A204.1 (cell line): Measurements from ENCODE around the gene ACKR1.

ENCODE experiments used
- FAIRE-seq: peaks from 2 replicates; lab custom pipeline; 2012; peaks lifted over from hg19 to GRCh38; lab: Jason Lieb, UNC

The ACKR1 gene

GRCh38 chr1:159187647-159188374, 16.9 kb upstream of the ACKR1 start:
- no peak for FAIRE-seq

DNA sequence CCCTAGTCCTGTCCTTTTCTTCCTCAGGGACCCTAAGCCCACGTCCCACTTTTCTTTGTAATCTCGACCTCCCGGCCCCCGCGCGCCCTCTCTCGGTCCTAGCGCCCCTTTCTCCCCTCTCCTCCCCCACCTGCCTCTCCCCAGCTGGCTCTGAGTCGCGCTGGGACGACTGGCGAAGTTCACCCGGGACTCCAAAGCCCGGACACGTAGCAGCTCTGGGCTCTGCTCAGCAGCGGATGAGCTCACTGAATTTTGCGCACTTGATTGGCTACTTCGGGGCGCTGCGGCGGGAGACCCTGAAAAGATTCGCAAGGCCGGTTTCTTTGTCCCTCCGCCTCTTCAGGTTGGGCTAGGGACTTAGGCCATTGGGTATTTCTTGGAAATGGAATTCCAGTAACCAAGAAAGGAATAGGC, 16.3 kb upstream of the ACKR1 start:
- no peak for FAIRE-seq

- FAIRE-seq, result no peak
Observed at GRCh38 chr1:159190441-159190840, 14.2 kb upstream of the ACKR1 start.

GRCh38 chr1:159196543-159196942, 8.1 kb upstream of the ACKR1 start:
- no peak for FAIRE-seq

GRCh38 chr1:159197561-159198557, 6.8 kb upstream of the ACKR1 start:
- FAIRE-seq, result no peak

DNA sequence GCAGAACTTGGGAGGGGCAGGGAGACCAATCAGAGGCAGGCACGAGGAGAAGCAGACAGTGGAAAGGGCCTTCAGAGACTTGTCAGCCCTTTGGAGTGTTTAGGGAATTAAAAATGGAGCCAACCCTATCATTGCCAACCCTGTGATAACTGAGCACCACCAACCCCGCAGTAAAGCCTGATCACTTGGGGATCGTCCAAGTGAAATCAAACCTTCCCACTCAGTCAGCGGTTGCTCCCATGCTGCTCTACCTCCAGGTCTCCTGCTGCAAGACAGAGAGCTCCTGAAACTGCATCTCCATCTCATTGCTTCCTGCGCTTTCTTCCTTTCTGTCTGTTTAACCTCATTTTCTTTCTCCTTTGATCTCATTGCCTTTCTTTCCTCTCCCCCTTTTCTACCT, 4.8 kb upstream of the ACKR1 start:
- FAIRE-seq, result no peak

DNA sequence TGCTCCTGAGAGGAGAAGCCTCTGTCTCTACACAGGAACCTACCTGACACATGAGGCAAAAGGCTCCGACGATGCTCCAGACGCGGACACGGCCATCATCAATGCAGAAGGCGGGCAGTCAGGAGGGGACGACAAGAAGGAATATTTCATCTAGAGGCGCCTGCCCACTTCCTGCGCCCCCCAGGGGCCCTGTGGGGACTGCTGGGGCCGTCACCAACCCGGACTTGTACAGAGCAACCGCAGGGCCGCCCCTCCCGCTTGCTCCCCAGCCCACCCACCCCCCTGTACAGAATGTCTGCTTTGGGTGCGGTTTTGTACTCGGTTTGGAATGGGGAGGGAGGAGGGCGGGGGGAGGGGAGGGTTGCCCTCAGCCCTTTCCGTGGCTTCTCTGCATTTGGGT, 3.9 kb upstream of the ACKR1 start:
- FAIRE-seq, result no peak

- FAIRE-seq, result no peak
Observed at GRCh38 chr1:159201642-159202041, 3.0 kb upstream of the ACKR1 start.

GRCh38 chr1:159203610-159204009, 1.1 kb upstream of the ACKR1 start:
- FAIRE-seq, result no peak

DNA sequence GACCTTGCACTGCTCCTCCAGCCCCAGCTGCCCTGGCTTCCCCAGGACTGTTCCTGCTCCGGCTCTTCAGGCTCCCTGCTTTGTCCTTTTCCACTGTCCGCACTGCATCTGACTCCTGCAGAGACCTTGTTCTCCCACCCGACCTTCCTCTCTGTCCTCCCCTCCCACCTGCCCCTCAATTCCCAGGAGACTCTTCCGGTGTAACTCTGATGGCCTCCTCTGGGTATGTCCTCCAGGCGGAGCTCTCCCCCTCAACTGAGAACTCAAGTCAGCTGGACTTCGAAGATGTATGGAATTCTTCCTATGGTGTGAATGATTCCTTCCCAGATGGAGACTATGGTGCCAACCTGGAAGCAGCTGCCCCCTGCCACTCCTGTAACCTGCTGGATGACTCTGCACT, 550 bp downstream of the ACKR1 start:
- FAIRE-seq, result no peak

DNA sequence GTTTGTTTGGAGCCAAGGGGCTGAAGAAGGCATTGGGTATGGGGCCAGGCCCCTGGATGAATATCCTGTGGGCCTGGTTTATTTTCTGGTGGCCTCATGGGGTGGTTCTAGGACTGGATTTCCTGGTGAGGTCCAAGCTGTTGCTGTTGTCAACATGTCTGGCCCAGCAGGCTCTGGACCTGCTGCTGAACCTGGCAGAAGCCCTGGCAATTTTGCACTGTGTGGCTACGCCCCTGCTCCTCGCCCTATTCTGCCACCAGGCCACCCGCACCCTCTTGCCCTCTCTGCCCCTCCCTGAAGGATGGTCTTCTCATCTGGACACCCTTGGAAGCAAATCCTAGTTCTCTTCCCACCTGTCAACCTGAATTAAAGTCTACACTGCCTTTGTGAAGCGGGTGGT, 1.4 kb downstream of the ACKR1 start:
- FAIRE-seq, result no peak

DNA sequence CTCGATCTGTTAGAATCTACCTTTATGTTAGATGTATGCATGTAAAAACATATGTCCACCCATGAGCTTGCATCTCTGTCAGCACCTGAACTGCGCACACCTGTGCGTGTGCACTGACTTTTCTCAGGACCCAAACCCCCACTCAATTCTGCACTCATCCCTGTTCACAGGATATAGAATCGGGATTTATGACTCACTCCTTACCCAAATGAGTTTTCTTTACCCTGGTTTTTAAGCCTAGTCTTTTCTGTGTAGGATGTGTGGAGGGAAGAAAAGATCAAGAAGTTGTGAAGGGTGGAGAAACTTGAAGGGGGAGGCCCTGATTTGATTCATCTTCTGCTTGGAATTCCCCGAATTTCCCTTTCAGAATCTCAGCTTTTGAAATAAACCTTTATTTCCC, 2.4 kb downstream of the ACKR1 start:
- no peak for FAIRE-seq

GRCh38 chr1:159207774-159208173, 3.1 kb downstream of the ACKR1 start:
- FAIRE-seq, result no peak

GRCh38 chr1:159208175-159208825, 3.6 kb downstream of the ACKR1 start:
- no peak for FAIRE-seq

- FAIRE-seq, result no peak
Observed at GRCh38 chr1:159209061-159209460, 4.4 kb downstream of the ACKR1 start.

DNA sequence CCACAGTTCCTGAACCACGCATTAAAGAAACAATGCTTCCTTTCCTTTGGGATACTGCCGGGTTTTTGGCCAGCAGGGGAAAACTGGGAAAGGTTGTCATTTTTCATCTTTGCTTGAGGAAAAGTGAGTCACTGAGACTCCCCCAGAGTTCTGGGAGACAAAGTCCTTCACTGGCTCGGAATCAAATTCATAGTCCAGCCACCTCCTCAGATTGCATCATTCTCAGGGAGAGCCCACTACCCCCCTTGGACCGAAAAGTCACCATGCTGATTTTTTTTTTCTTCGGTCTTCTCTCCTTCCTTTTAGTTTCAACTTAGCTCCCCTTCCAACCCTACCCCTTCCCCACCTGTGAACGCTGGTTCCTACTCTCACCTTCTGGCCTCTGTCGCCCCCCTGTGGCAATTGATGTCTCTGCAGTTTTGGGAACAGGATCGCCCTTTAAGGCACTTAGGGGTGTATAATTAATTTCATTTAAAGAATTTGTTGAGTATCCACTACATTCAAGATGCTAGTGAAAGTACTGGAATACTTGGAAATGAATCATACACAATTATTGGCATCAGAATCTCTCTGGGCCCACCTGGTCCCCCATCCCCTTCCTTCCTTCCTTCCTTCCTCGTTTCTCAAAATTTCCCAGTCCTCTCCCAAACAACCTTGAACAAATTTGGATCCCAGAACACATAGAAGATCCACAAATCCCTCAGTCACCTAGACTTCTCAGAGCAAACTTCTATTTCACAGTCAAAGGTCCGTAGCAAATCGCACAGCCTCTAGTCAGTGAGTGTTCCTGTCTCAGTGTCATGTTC, 6.9 kb downstream of the ACKR1 start:
- no peak for FAIRE-seq

- no peak for FAIRE-seq
Observed at GRCh38 chr1:159212596-159212995, 7.9 kb downstream of the ACKR1 start.

DNA sequence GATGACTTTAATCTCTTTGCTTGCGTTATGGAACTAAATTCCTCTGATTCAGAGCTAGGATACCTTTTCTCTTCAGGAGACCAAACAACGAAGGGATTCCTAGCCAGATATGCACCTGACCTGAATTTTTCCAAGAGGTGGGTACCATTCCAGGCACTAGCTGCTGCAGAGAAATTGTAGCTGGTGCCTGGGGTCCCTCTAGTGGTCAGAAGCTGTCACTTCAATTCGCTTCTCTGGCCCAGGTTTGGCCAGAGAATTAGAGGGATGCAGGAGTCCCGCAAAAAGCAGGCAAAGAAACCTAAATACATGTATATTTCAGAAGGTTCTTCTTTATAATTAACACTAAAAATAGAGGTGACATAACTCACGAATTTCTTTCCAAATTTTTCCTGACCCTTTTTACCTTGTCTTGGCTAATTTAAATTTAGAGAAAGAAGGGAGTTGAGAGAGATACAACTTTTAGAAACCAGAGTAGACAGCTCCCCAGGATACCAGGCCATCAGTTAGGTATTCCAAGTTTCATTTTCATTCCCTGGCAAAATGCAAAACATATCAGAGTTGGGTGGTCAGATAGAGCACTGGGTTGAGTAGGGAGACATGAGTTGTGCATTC, 9.6 kb downstream of the ACKR1 start:
- FAIRE-seq, result no peak

DNA sequence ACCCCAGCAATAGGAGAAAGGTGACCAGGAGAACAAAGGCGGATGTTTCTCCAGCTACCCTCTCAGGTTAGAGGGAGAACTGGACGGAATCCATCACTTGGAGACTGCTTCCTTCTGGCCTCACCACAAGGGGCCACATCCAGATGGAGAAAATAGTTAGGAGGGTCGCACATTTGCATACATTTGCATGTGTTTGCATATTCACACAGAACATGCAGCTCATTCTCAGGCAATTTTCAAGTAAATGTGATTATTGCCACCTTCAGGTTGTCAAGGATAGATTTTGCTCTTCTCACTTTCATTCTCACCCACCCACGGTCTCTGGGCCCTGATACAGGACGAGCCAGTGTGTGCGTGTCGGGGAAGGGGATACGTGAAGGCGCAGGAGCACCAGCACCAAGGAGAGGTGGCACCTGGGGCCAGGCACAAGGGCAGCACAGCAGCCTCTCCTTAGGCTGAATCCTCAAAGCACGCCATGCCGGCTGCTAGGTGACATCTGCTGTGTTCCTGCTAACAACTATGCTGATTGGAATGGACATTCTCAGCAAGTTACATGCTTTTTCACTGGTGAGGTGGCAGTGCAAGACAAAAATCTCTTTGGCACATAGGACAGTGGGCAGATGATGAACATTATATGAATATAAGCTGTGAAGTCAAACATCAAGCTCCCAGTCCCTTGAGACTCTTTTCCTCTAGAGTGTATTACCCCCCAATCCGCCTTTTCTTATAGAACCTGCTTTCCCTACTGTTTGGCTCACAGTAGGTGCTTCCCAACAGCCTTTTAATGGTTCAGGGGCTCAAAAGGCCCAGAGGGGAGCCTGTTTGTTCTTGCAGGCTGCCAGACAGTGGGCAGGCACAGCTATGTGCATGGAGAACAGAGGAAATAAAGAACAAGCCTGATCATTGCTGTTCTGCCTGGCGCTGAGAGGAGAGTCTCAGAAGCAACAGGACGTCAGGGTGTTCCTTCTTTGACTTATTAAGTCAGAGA, 14.3 kb downstream of the ACKR1 start:
- FAIRE-seq, result no peak
